NCI-H128 (cell line): Measurements from ENCODE around the gene PTN.

Source experiments
- DNase-seq: peaks from one replicate; lab custom pipeline; 2025; ENCODE audit not compliant: unreplicated experiment; lab: John Stamatoyannopoulos, UW

Gene PTN, protein sequence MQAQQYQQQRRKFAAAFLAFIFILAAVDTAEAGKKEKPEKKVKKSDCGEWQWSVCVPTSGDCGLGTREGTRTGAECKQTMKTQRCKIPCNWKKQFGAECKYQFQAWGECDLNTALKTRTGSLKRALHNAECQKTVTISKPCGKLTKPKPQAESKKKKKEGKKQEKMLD

DNA sequence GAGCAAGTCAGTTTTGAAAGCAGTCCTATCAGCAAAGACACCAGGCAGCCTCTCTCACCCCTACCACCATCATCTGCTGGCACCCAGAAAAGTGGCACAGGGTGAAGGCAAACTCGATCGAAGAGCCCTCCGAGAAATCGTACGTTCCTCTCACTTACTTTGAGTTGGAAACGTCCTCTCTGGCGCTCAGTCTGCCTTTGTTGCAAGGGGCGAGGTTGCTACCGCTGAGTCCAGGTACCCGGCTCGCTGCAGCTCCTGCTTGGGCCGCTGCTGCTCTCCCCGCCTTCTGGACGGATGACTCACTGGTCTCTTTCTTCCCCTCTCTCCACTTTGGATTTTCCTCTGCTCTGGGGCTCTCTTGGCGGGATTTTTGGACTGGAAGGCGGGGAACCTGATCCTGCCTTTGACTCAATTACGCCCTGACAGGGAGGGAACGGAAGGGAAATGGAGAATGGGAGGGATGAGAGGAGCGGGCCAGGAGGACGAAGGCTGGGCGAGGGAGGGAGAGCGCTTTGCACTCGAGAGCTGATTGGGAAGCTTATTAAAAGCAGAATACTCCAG lies at the start of gene PTN:
Gene PTN, minus strand, starts transcription at position 453 of the 561 bp plus-strand sequence. CDS start 88,760 bp downstream, outside the sequence.
- no peak for DNase-seq

DNA sequence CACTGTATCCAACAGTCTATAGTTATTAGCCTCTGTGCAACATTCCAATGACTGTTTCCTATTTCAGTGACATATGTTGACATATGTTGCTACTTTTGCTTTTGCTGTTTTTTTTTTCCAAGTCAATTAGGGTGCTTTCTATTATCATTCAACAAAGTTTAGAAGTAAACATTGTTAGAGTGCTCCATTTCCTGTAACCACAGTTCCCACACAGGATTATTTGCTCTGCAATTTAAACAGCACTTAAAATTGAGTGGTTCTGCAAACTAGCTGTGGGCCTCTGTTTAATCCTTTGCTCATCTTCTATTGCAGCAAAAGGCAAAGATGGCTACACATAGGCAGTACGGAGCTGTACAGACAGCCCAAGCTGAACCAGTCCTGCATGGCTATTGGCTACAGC lies 46.5 kb upstream of the PTN start:
- DNase-seq, result peak; percentile 48

DNA sequence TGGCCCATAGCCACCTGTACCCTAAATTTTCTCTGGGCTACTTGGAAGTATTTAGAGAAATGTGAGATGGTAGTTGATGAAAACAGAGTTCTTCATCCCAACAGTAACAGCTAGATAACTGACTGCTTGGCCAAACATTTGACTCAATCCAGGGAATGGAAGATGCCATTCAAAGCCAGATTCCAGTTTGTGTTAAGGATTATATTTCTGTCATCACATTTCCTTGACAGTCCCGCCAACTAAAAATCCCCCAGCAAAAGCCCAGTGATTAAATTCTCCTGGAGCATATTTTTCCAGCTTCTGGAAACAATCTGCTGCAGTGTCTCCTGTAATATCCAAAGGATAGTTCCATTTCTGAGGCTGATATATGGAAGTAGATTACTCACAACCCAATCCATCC lies 45.4 kb upstream of the PTN start:
- no peak for DNase-seq

DNA sequence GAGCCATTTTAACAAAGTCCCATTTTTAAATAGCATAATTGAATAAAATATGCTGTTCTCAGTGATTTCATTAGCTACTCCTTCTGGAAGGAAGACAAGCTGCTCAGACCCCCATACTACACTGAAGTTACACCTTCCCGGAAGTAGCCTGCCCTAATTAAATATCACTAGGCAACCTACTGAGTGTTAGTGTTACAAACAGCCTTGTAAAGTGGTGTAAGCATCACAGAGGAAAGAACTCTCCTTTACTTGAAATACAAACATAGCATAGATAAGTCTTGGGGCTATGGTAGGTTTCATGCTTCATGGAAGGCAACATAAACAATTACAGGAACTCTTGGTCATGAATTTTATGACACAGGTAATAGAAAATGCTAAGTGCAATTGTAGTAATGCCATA lies 43.4 kb upstream of the PTN start:
- no peak for DNase-seq

DNA sequence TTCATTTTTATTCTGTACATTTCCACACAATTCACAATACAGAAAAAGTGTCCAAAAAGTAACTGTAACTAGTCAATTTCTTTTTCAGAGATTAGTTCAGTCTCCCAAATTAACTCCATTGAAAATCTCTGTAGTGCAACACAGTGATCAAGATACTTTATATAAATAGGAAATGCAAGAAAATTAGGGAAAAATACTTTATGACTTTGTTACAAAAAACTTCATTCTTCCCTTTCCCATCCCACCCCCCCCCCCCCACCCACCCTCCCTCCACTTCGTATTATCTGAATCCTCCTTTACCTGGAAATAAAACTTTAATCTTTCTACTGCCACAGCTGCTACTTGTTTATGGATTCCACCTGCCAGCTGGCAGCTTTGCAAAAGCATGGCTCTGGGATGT lies 37.5 kb upstream of the PTN start:
- DNase-seq, result no peak

DNA sequence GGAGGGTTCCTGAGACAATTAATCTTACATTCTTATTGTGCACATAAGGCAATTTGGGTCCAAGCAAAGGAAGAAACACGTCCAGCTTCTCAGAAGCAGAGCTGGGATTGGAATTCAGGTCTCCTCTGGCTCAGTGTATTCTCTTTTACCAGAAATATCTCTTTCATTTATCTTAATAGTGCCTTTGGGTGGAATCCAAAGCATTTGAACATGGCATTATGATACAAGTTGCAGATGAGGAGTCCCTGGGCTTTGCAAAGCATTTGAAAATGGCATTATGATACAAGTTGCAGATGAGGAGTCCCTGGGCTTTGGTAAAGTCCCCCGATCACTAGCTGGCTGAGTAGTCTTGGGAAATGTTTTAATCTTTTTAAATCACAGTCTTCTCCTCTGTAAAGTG lies 30.0 kb upstream of the PTN start:
- no peak for DNase-seq

DNA sequence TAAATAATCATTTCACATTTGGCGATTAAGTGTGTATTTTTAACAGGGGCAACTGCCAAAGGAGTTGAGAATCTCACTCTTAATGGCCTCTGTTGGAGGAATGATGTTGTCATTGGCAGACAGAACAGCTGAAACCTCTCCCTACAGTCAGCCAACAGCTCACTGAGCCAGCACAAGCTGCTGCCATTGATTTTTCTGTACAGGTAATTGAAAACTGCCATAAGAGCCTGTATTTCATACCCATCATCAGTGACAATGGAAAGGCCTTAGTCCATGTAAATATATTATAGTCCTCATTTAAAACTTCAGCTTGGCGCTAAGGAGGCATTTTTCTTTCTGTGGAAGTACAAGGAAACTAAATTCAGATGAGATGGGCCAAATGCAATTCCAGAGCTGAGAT lies 28.1 kb upstream of the PTN start:
- DNase-seq, result no peak

DNA sequence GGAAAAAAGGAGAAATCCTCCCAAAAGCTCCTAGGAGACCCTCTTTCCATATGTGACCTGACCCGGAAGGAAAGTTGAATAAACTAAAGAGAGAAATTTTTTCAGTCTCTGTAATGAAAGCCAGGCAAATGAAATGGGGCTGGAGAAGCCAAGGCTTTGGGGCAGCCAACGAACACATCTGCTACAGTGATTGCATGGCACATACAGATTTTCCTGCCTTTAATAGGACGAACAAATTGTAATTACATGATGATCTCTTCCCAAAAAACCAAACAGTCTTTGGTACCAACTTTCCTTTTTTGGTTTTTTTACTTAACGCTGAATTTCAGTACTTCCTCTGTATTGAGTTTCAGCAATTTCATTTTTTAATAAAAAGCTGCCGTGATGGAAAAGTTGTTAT lies 23.5 kb upstream of the PTN start:
- no peak for DNase-seq

DNA sequence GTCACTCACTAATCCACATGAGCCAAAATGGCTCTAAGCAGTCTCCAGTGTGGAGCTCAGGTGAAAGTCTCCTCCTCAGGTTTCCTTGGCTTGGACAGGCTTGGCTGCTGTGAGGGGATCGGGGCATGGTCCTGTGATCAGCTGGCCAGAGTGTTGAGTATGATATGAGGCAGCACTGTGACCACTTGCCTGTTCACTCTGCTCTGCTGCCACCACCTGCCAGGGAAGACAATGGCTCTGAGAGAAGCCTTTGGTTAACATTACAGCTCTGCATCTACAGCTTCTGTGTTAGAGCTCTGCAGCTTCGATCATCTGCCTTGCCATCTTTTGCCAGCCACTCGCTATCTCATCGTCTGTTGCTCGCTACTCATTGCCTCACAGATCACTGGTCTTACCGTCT lies 20.1 kb upstream of the PTN start:
- no peak for DNase-seq

DNA sequence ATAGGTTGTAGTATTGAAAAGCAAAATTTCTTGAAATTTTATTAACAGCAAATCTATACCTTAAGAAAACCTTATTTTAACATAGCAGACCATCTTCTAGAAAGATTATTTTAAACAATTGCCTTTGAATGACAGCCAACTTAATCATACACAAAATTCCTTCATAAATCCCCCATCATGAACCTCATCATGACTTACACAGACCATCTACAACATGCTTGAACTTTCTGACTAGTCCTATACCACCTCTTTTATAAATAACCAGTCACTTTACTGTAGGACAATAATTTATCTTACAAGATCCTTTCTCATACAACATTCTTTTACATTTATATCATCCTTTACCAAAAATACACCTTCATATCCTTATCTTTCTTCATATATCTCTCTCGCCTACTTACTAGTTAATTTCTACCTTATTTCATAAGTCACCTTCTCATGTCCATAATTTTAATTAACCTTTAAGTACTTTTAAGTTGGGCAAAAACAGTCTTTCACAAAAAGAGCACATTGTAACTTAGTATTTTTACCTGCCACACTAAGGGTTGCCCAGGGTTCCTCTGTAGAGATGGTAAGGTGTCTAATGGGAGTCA lies 16.6 kb upstream of the PTN start:
- DNase-seq, result no peak

DNA sequence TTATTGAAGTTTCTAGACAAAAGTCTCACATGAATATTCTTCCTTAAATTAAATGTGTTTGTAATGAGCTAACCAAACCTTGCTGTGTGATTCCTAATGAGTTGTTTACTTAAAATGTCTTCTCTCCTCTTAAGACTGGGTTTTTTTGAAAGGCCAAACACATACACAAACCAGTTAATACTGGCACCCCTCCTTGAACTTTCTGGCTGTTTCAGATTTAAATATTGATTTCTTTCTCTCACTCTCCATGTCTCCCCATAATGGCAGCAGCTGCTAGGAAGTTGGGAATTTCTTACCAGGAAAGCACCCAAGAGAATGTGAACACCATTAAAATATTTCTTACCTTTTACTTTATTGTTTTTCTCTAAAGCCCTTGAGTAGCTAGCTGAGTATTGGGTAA lies 11.4 kb upstream of the PTN start:
- DNase-seq, result no peak

DNA sequence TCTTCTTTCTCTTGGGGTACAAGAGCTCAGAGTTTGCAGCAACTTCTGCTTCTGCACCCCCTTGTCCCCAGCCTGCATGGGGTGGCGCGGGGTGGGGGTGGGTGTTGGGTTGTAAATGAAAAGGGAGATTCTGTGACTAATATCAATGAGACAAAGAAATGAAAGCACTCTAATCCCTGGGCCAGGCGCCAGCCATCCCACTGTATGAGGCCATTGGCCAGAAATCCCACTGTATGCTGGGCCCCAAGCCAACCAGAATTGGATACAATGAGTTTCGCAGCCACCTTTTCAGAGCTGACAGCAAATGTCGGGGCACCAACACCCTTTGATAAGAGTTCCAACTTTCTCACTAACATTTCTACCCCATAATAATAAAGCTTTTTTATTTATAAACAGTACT lies 10.9 kb upstream of the PTN start:
- peak; percentile 40 for DNase-seq

DNA sequence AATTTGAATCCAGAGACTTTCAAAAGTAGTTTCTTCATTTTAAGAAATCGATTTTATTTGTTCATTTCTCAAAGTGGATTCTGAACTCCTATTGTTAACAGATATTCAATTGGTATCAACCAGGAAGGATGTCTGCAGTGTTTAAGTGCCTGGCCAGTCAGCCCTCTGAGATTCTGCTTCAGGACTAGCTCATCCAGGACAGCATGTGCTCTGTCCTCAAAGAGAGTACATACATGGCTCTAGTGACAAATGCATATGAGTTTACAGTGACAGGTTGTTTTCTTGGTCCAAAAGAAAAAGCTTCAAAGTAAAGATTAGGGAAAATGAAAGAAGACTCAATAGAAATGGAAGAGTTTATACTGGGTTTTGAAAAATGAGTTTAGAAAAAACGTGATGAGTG lies 8.4 kb upstream of the PTN start:
- no peak for DNase-seq

DNA sequence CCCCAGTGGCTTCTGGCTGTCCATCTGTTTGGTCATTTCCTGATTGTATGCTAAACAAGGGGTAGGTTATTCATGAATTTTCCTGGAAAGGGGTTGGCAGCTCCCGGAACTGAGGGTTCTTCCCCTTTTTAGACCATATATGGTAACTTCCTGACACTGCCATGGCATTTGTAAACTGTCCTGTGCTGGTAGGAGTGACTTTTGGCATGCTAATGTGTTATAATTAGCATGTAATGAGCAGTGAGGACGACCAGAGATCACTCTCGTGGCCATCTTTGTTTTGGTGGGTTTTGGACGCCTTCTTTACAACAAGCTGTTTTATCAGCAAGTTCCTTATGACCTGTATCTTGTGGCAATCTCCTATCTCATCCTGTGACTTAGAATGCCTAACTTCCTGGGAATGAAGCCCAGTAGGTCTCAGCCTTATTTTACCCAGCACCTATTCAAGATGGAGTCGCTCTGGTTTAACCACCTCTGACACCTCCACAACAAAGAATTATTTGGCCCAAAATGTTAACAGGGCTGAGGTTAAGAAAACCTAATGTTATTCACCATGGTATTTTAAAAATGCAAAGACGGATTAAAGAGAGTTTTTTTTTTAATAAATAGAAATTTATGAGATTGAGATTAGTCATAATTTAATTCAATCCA lies 2.4 kb upstream of the PTN start:
- DNase-seq, result no peak

DNA sequence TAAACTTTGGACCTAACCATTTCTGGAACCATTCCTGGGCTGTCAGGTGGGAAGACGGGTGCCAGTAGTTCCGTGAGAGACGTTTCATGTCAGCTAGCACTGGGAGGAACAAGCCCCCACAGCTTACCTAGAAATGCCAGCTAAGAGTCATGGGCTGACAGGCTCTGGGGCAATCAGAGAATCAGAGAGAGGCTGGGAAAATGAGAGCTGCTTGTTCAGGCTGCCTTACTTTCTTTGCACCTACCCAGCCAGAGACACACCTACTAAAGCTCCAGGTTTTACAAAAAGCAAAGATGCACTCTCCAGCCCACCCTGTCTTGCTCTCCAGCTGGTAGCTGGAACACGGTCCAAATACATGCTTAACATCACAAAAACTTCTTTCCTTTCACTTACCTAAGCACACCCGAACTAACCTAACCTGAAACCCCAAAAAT lies 688 bp downstream of the PTN start:
- no peak for DNase-seq

DNA sequence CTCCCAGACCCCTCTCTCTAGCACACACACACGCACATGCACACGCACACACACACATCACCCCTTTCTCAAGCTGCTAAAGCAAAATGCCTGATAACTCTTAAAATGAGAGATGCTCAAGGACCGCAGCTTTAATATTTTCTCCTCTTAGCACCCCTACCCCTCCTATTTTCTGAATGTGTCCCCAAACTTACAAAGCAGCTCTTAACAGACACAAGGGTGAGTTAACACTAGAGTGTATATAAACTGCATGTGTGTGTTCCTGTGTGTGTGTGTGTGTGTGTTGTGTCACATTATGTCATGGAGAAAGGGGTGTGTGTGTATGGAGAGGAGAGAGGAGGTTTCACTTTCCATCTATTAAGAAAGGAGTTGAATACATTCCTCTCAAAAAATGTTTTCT lies 1.3 kb downstream of the PTN start:
- no peak for DNase-seq

DNA sequence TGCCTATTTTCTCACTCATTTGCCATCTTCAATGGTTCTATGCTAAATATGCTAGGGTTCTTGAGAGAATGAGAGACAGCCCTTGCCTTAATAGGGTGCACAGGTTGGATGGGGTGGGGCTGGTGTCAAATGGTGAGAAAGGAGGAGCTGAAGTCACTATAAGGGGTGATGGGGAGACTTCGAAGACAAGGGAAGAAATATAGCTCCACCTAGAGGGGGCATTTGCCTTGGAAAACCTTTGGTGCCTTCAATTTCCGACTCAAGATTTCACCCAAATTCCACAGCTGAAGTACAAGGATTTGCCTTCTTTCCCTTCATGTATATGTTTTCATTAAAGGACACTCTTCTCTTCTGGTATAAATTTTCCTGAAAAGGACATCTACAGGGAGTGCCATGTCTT lies 5.6 kb downstream of the PTN start:
- no peak for DNase-seq

DNA sequence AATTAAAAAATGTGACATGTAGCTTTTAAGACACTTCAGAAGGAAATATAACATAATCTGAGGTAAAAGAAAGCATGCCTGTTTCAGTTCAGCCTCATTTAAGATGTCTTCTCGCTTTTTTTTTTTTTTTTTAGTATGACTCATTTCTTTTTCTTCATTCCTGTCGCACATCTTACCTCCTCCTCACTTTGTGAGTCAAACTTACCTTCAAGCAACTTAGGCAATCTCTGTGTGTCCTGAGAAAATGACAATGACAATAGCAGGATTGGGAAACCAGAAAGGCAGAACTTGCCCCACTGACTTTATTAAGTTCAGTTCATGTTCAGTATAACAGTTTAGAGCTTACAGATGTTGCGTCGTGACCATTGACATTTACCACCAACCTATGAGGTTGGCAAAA lies 7.7 kb downstream of the PTN start:
- DNase-seq, result no peak

DNA sequence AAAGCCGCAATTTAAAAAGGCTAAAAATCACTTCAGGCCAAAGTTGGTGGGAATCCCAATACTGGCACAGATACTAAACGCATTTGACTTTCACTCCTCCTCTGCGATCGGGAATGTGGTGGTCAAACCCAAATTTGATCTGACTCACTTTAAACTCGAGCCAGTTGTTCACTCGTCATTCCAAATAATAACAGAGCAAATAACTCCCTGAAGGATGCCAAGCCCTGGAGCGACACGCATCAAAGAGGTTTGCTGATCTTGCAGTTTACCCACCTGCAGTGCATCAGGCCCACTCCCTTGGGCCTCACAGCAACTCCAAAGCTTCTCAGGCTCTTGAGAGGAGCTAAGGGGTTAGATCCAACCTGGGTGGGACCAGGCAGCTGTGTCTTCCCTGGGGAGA lies 12.2 kb downstream of the PTN start:
- no peak for DNase-seq

DNA sequence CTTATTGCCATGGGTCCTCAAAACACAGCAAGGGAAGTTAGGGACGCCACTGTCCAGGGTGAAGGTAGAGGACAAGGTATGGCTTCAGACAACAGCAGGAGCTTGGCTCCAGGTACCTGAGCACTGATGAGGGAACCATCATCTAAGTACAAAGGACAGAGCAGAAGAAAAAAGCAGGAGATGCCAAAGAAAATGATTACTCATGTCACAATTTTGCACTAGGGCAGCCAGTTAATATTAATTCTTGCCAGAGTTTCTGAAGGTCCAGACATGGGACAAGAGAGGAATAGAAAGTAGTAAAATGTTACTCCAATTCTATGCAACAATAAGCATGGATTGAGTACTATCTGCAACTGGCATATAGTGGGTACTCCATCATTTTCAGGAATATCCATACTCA lies 14.1 kb downstream of the PTN start:
- no peak for DNase-seq

DNA sequence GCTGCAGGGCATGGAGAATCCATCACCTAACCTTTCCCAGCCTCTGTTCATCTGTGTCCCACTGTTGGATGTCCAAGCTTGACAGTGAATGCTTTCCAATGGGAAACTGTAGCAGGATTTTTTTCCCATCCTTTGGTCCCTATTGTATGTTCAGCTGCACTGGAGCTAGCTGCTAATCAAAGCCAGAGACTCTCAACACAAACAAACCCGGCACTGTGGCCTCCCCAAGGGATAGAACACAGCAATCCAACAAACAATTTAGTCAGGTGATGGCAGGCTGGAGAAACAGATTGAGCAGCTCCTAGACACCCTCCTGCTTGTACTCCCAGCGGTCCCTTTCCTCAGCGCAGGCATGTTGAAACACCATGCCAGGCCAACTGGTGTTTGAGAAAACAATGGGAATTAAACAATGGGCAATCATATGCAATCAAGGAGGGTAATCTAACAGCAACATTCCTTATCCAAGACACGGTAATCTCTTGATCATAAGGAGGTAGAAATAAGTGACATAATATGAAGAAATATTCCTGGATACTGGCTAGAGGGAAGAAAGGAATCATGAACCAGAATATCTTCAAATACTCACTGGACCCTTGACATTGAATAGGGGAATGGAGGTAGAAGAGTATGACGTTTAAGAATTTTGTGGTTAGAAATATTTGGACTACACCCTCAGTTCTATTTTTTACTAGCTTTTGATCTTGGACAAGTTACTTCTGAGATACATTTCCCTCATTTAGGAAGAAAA lies 15.0 kb downstream of the PTN start:
- no peak for DNase-seq

DNA sequence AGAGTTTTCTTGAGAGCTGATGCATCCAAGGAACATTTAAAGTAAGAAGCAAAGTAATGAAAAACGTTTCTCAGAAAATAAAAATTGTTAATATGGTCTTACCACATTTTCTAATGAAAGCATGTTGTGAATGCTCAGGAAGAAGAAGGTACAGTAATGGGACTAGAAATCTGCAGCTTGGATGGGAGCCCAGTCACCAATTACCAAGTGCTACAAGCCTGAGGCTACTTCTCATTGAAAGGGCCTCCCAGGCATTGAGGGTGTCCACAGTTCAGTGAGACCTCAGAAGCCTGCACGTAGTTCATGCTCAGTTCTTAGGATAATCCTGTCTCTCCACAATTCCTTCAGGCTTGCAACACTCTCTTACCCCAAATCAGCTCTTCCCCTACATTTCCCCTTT lies 17.6 kb downstream of the PTN start:
- DNase-seq, result no peak
